WTC11 (cell line): ENCODE data around the gene TMEM190. TPM values are rescaled to one million over a fixed set of nuclear protein-coding genes. Genes with fewer than 3 reads are reported as not detected.

ENCODE experiments used
- ATAC-seq: fragments of 200-7000 bp; cut with Tn5 transposase; 2 replicates; pipeline ENCODE4 v1.10.0; 2021; ENCODE audit warnings: mild to moderate bottlenecking, moderate library complexity
- CTCF ChIA-PET: fragments of 300-600 bp; sonication (Branson Sonifier 250); formaldehyde crosslinking; loops from one replicate; lab custom pipeline; 2021; ENCODE audit warnings: antibody characterized with exemption; lab: Charles Lee
- POLR2A ChIA-PET: fragments of 350-600 bp; sonication (Branson Sonifier 250); formaldehyde crosslinking; loops from one replicate; lab custom pipeline; 2021; ENCODE audit warnings: antibody characterized with exemption; lab: Charles Lee
- DNase-seq: peaks from one replicate; pipeline ENCODE4 v3.0.0; 2021; ENCODE audit warnings: low spot score
- H3K27ac Mint-ChIP-seq: 2 replicates; pipeline ENCODE4 v1.8.0; 2021; ENCODE audit warnings: mixed read lengths
- H3K27me3 Mint-ChIP-seq: 2 replicates; pipeline ENCODE4 v1.8.0; 2021; ENCODE audit warnings: low read depth, mild to moderate bottlenecking, moderate library complexity, mixed read lengths
- H3K36me3 Mint-ChIP-seq: 2 replicates; pipeline ENCODE4 v1.8.0; 2021; ENCODE audit warnings: mixed read lengths
- H3K4me1 Mint-ChIP-seq: 2 replicates; pipeline ENCODE4 v1.8.0; 2022; ENCODE audit warnings: mixed read lengths
- H3K4me3 Mint-ChIP-seq: 2 replicates; pipeline ENCODE4 v1.8.0; 2021; ENCODE audit warnings: mild to moderate bottlenecking, moderate library complexity, mixed read lengths
- H3K9me3 Mint-ChIP-seq: 2 replicates; pipeline ENCODE4 v1.8.0; 2021; ENCODE audit warnings: mixed read lengths
- ELF4 ChIP-seq: sonication (generic); formaldehyde crosslinking; IDR thresholded peaks from 2 replicates; pipeline ENCODE4 v1.8.1; 2022; ENCODE audit warnings: low read depth, mild to moderate bottlenecking, moderate library complexity, missing genetic modification reagents
- EMX1 ChIP-seq: fragments of 250-450 bp; sonication (Bioruptor Pico); IDR thresholded peaks from 2 replicates; pipeline ENCODE4 v1.8.0; 2021; ENCODE audit warnings: mild to moderate bottlenecking
- ETV6 ChIP-seq: sonication (generic); formaldehyde crosslinking; IDR thresholded peaks from 2 replicates; pipeline ENCODE4 v1.8.1; 2022; ENCODE audit warnings: mild to moderate bottlenecking, missing genetic modification reagents
- FOXP4 ChIP-seq: sonication (generic); formaldehyde crosslinking; IDR thresholded peaks from 2 replicates; pipeline ENCODE4 v1.8.0; 2022; ENCODE audit warnings: mild to moderate bottlenecking, missing genetic modification reagents
- HMGA2 ChIP-seq: fragments of 250-450 bp; sonication (Bioruptor Pico); IDR thresholded peaks from 2 replicates; pipeline ENCODE4 v1.4.0; 2021; ENCODE audit warnings: mild to moderate bottlenecking, moderate library complexity
- JUN ChIP-seq: sonication (generic); formaldehyde crosslinking; IDR thresholded peaks from 2 replicates; pipeline ENCODE4 v1.8.0; 2023; ENCODE audit warnings: mild to moderate bottlenecking, missing genetic modification reagents
- MLX ChIP-seq: sonication (generic); formaldehyde crosslinking; IDR thresholded peaks from 2 replicates; pipeline ENCODE4 v1.8.1; 2023; ENCODE audit warnings: mild to moderate bottlenecking, missing genetic modification reagents, moderate library complexity
- MXD4 ChIP-seq: fragments of 250-450 bp; sonication (Bioruptor Pico); IDR thresholded peaks from 2 replicates; pipeline ENCODE4 v1.8.0; 2021; ENCODE audit warnings: mild to moderate bottlenecking, moderate library complexity, borderline replicate concordance
- NFYB ChIP-seq: sonication (generic); formaldehyde crosslinking; conservative IDR thresholded peaks from 2 replicates; pipeline ENCODE4 v1.8.0; 2022; ENCODE audit warnings: low read depth, missing genetic modification reagents
- NR1H2 ChIP-seq: sonication (generic); formaldehyde crosslinking; IDR thresholded peaks from 2 replicates; pipeline ENCODE4 v1.9.0; 2021; ENCODE audit warnings: mild to moderate bottlenecking, moderate library complexity, missing genetic modification reagents
- NR2C2 ChIP-seq: sonication (generic); formaldehyde crosslinking; IDR thresholded peaks from 2 replicates; pipeline ENCODE4 v1.8.0; 2022; ENCODE audit warnings: mild to moderate bottlenecking, missing genetic modification reagents
- SOX15 ChIP-seq: fragments of 250-450 bp; sonication (Bioruptor Pico); IDR thresholded peaks from 2 replicates; pipeline ENCODE4 v1.9.0; 2021; ENCODE audit warnings: mild to moderate bottlenecking
- SP1 ChIP-seq: sonication (generic); formaldehyde crosslinking; conservative IDR thresholded peaks from 2 replicates; pipeline ENCODE4 v1.8.1; 2022; ENCODE audit warnings: missing genetic modification reagents
- TEAD4 ChIP-seq: sonication (generic); formaldehyde crosslinking; IDR thresholded peaks from 2 replicates; pipeline ENCODE4 v1.8.0; 2022; ENCODE audit warnings: mild to moderate bottlenecking, missing genetic modification reagents
- ZNF416 ChIP-seq: fragments of 250-450 bp; sonication (Bioruptor Pico); IDR thresholded peaks from 2 replicates; pipeline ENCODE4 v1.9.0; 2021; ENCODE audit warnings: mild to moderate bottlenecking, inconsistent platforms
- ZNF532 ChIP-seq: fragments of 250-450 bp; sonication (Bioruptor Pico); IDR thresholded peaks from 2 replicates; pipeline ENCODE4 v1.9.0; 2021; ENCODE audit warnings: mild to moderate bottlenecking, borderline replicate concordance
- total RNA-seq: library from RNA; stranded (reverse); gene quantifications from 3 replicates; pipeline ENCODE4 v1.2.3, GENCODE V29; 2021
- TF ChIP-seq, protein P1 (sequence below): sonication (generic); formaldehyde crosslinking; IDR thresholded peaks from 2 replicates; pipeline ENCODE4 v1.8.1; 2023; ENCODE audit warnings: mild to moderate bottlenecking, missing genetic modification reagents
- TF ChIP-seq, protein P2 (sequence below): sonication (generic); formaldehyde crosslinking; IDR thresholded peaks from 2 replicates; pipeline ENCODE4 v1.8.0; 2022; ENCODE audit warnings: mild to moderate bottlenecking, missing genetic modification reagents

TMEM190 gene
- total RNA-seq, 1 experiment from 2014 or later = 0.33 TPM

DNA sequence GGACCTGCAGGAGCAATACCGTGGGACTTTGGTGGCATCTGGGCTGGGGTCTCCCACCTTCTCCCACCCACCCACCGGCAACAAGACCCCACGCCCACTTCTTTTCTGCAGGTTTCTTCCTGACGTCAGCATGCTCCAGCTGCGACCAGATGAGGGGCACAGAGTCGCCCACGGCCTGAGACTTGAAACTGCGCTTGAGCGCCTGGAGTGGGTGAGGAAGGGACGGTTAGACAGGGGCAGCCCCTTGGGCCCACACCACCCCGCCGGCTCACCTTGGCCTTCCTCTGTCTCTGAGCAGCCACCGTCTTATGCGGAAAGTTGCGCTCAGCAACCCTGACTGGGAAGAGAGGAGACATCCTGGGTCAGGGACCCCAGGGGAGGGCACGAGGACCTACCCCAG lies 15.7 kb upstream of the TMEM190 start:
- TF ChIP-seq NR1H2 (CRISPR knock-in tag) = no peak
- no peak for TF ChIP-seq NFYB (CRISPR knock-in tag)
- no peak for TF ChIP-seq JUN (CRISPR knock-in tag)
- no peak for TF ChIP-seq ZNF532
- TF ChIP-seq ETV6 (CRISPR knock-in tag) = no peak
- TF ChIP-seq, protein P1, sequence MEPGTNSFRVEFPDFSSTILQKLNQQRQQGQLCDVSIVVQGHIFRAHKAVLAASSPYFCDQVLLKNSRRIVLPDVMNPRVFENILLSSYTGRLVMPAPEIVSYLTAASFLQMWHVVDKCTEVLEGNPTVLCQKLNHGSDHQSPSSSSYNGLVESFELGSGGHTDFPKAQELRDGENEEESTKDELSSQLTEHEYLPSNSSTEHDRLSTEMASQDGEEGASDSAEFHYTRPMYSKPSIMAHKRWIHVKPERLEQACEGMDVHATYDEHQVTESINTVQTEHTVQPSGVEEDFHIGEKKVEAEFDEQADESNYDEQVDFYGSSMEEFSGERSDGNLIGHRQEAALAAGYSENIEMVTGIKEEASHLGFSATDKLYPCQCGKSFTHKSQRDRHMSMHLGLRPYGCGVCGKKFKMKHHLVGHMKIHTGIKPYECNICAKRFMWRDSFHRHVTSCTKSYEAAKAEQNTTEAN (CRISPR knock-in tag) = no peak
- no peak for TF ChIP-seq TEAD4 (CRISPR knock-in tag)
- no peak for TF ChIP-seq EMX1 (CRISPR knock-in tag)
- TF ChIP-seq HMGA2 = no peak
- TF ChIP-seq, protein P2, sequence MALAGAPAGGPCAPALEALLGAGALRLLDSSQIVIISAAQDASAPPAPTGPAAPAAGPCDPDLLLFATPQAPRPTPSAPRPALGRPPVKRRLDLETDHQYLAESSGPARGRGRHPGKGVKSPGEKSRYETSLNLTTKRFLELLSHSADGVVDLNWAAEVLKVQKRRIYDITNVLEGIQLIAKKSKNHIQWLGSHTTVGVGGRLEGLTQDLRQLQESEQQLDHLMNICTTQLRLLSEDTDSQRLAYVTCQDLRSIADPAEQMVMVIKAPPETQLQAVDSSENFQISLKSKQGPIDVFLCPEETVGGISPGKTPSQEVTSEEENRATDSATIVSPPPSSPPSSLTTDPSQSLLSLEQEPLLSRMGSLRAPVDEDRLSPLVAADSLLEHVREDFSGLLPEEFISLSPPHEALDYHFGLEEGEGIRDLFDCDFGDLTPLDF (CRISPR knock-in tag) = no peak
- TF ChIP-seq MLX (CRISPR knock-in tag) = no peak
- no peak for ATAC-seq
- Mint-ChIP-seq H3K4me1 (peaks cover 3% of the 10 kb centered on the region; the same call in 1 of the 2 replicates), H3K36me3 (no peaks in the 10 kb centered on the region), H3K9me3 (no peaks in the 10 kb centered on the region), H3K27ac (no peak overlapping the region), H3K4me3 (no peak overlapping the region), H3K27me3 (peaks cover 61% of the 10 kb centered on the region)
- CTCF ChIA-PET = no interaction called here
- POLR2A ChIA-PET = no interaction called here
- no peak for DNase-seq

- ChIA-PET POLR2A (no interaction called here), CTCF (interaction anchor here (1.1 to 1.5 kb wide), 2 partner anchors 22 to 23 kb away, joined by 3 to 4 read pairs; partner anchors contain the start of genes KMT5C and TMEM238)
- ATAC-seq (no peak), DNase-seq (no peak)
- Mint-ChIP-seq H3K4me1 (peaks cover 3% of the 10 kb centered on the region; the same call in 1 of the 2 replicates), H3K27ac (no peak overlapping the region), H3K36me3 (no peaks in the 10 kb centered on the region), H3K9me3 (no peaks in the 10 kb centered on the region), H3K4me3 (no peak overlapping the region), H3K27me3 (peaks cover 58% of the 10 kb centered on the region)
- TF ChIP-seq ZNF532 = no peak
- TF ChIP-seq NR2C2 = no peak
- no peak for TF ChIP-seq ZNF416 (CRISPR knock-in tag)
- TF ChIP-seq MLX (CRISPR knock-in tag) = no peak
- TF ChIP-seq, protein P1 (CRISPR knock-in tag) = no peak
- no peak for TF ChIP-seq SP1 (CRISPR knock-in tag)
- TF ChIP-seq SOX15 (CRISPR knock-in tag) = no peak
- no peak for TF ChIP-seq MXD4 (CRISPR knock-in tag)
- TF ChIP-seq ELF4 (CRISPR knock-in tag) = no peak
- no peak for TF ChIP-seq FOXP4 (CRISPR knock-in tag)
Observed at GRCh38 chr19:55362174-55362989, 14.2 kb upstream of the TMEM190 start.
